Jurkat, Clone E6-1 (cell line): ENCODE measurements around the gene CRHR2. TPM values are rescaled to one million over a fixed set of nuclear protein-coding genes. Genes with fewer than 3 reads are reported as not detected.
"Not testable (repeated sequence)": the region's sequence is repeated elsewhere in the genome, so short reads cannot be mapped to it uniquely, and the experiment has no call there.

Source experiments
- DNase-seq: peaks from one replicate; pipeline ENCODE4 v3.0.0-alpha.2; 2011; ENCODE audit warnings: low read depth, low spot score
- H3K4me3 ChIP-seq: 2 replicates; pipeline ENCODE4 v1.5.1; 2011; ENCODE audit warnings: mild to moderate bottlenecking, low read length, control low read depth, moderate library complexity
- polyA plus RNA-seq: library from polyadenylated mRNA; unstranded; fragments of >200 nt; gene quantifications from one replicate; pipeline ENCODE4 v1.2.1, GENCODE V29; 2012; ENCODE audit warnings: missing spikeins; ENCODE audit not compliant: insufficient read length, insufficient read depth

CRHR2 gene
- polyA plus RNA-seq: not detected

- no peak for DNase-seq
- no peak within 1 kb of the TSS for H3K4me3 ChIP-seq
Observed at GRCh38 chr7:30682212-30683083, at the start of gene CRHR2. Gene CRHR2 (minus strand): TSS chr7:30682456. CDS start chr7:30682280, 176 bp downstream.

GRCh38 chr7:30731581-30731980 lies 49.3 kb upstream of the CRHR2 start:
- no peak for DNase-seq
- H3K4me3 ChIP-seq: no peak overlapping the region

GRCh38 chr7:30730996-30731395 lies 48.7 kb upstream of the CRHR2 start:
- no peak for DNase-seq

DNA sequence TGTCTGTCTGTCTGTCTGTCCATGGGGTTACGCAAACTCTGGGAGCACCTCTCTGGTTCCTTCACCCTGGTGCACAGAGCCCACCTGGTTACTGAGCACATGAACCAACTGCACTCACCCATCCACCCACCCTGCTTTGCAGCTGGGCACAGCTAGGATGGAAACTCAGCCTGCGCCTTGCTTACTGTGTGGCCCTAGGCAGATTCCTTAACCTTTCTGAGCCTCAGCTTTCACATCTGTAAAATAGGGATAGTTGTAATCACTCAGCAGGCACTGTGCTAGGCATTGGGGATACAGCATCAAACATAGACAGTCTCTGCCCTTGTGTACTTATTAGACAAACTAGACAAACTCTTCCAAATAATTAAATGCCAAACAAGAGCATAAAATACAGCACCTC lies 47.8 kb upstream of the CRHR2 start:
- no peak for DNase-seq
- H3K4me3 ChIP-seq: no peak overlapping the region

More at GRCh38 chr7:30730996-30731395, 48.7 kb upstream of the CRHR2 start:
- no peak overlapping the region for H3K4me3 ChIP-seq

- H3K4me3 ChIP-seq: no peak overlapping the region
- no peak for DNase-seq
Observed at GRCh38 chr7:30729642-30730041, 47.4 kb upstream of the CRHR2 start.

GRCh38 chr7:30728591-30729100 lies 46.4 kb upstream of the CRHR2 start:
- no peak overlapping the region for H3K4me3 ChIP-seq
- DNase-seq: no peak

- peak; percentile 93 for DNase-seq
- H3K4me3 ChIP-seq: peak overlapping the region; percentile 50
Observed at GRCh38 chr7:30727061-30727945, 45.0 kb upstream of the CRHR2 start.

- DNase-seq: peak; percentile 29
- peak overlapping the region; percentile 50 for H3K4me3 ChIP-seq
Observed at GRCh38 chr7:30726296-30727006, 44.2 kb upstream of the CRHR2 start.

DNA sequence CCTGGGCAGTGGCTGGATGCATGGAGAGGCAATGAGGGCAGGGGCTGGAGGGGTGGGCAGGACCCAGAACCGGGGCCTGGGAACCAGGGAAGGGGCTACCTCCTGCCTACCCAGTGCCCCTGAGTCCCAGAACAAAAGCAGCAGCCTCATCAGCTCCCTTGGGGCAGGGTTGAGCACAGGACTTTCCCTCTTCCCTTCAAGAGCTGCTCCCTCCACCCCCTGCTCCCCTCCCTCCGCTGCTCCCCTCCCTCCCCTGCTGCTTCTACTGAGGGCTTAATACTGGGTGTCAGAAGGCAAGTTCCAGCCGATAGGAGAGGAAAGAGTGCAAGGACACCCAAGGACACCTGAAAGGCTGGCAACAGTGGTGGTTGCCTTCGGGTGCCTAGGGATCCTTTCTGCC lies 41.5 kb upstream of the CRHR2 start:
- no peak for DNase-seq
- no peak overlapping the region for H3K4me3 ChIP-seq

DNA sequence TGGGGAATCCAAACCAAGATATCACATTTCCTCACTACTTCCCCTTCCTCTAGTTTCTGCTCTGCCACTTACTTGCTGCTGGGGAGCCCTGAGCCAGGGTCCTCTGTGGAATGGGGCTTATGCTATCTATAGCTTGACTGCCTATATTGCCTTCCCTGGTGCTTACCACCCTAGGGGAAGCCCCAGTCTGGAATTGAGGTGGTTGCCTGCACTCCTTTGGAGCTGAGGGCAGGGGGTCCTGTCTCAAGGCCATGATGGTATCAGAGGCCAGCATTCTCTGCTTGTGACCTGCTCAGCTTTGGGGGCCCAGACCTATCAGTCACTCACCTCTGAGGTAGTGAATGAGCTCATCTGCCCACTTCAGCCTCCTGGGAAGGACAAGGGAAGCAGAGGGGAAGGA lies 40.4 kb upstream of the CRHR2 start:
- H3K4me3 ChIP-seq: no peak overlapping the region
- DNase-seq: no peak

DNA sequence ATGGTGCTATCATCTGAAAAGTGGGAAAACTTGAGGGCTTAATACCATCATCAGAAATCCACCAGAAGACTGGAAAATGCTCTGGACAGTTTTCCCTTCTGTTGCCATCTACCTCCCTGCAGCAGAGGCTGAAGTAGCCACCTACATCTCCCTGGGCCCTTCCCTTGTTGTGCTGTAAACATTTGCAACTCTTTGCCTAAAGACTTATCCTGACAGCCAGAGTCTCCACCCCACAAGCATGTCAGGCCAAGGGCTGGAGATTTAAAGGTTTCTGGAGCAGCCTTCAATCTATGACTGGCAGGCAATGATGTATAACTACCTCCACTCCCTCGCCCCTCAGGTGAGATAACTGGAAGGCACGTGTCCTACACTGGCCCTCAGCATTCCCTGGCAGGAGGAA lies 39.9 kb upstream of the CRHR2 start:
- no peak for DNase-seq
- no peak overlapping the region for H3K4me3 ChIP-seq

- no peak for DNase-seq
- no peak overlapping the region for H3K4me3 ChIP-seq
Observed at GRCh38 chr7:30721211-30721610, 39.0 kb upstream of the CRHR2 start.

GRCh38 chr7:30719434-30719833 lies 37.2 kb upstream of the CRHR2 start:
- DNase-seq, H3K4me3 ChIP-seq: not testable (repeated sequence)

- DNase-seq: no peak
- no peak overlapping the region for H3K4me3 ChIP-seq
Observed at GRCh38 chr7:30717181-30717580, 34.9 kb upstream of the CRHR2 start.

- no peak for DNase-seq
Observed at GRCh38 chr7:30714129-30714528, 31.9 kb upstream of the CRHR2 start.

DNA sequence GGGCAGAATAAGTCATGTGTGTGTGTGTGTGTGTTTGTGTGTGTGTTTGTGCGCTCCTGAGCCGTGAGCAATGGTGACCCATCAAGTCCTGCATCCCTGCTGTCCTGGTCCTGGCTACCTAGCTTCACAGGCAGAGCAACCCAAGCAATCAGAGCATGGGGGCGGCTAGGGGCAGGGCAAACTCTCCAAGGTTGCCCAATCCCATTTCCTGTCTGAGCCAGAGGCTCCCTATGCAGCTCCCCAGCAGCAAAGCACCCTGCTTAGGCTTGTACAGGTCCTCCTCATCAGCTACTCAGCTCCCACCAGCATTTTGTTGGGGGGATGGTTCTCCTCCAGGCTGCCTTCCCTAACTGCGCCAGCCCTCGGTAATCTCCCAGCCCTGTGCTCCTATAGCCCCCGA lies 31.1 kb upstream of the CRHR2 start:
- DNase-seq: no peak
- no peak overlapping the region for H3K4me3 ChIP-seq

More at GRCh38 chr7:30714129-30714528, 31.9 kb upstream of the CRHR2 start:
- no peak overlapping the region for H3K4me3 ChIP-seq

- no peak for DNase-seq
- H3K4me3 ChIP-seq: no peak overlapping the region
Observed at GRCh38 chr7:30710669-30711068, 28.4 kb upstream of the CRHR2 start.

GRCh38 chr7:30709549-30709948 lies 27.3 kb upstream of the CRHR2 start:
- no peak for DNase-seq

GRCh38 chr7:30708983-30709382 lies 26.7 kb upstream of the CRHR2 start:
- no peak overlapping the region for H3K4me3 ChIP-seq
- no peak for DNase-seq

More at GRCh38 chr7:30709549-30709948, 27.3 kb upstream of the CRHR2 start:
- H3K4me3 ChIP-seq: no peak overlapping the region
